Natural killer cell (primary cell): ENCODE measurements around the gene PTPN14. TPM values are rescaled to one million over a fixed set of nuclear protein-coding genes. Genes with fewer than 3 reads are reported as not detected.

ENCODE experiments used
- ATAC-seq, 3 donors: fragments of 150-1000 bp in 2 of 3; fragments of 200-7000 bp in 1 of 3; cut with Tn5 transposase; 1 replicate in 1 of 3; 2 replicates in 2 of 3; pipeline ENCODE4 v1.10.0; 2021; ENCODE audit warnings: mild to moderate bottlenecking in 2 of 3, moderate library complexity in 2 of 3
- DNase-seq, 2 donors: peaks; one replicate each; pipeline versions ENCODE4 v3.0.0 to v3.0.0-alpha.2; 2013 to 2021; ENCODE audit warnings: mixed read lengths in 1 of 2
- H3K27ac ChIP-seq: one replicate; pipeline ENCODE4 v1.5.1; 2013; ENCODE audit warnings: mild to moderate bottlenecking, low read length
- H3K27me3 ChIP-seq: one replicate; pipeline ENCODE4 v1.6.1; 2013; ENCODE audit warnings: low read length; ENCODE audit not compliant: control insufficient read depth, insufficient read depth
- H3K36me3 ChIP-seq: one replicate; pipeline ENCODE4 v1.6.1; 2013; ENCODE audit warnings: low read length; ENCODE audit not compliant: control insufficient read depth, insufficient read depth
- H3K4me1 ChIP-seq: one replicate; pipeline ENCODE4 v1.6.1; 2013; ENCODE audit warnings: low read length; ENCODE audit not compliant: control insufficient read depth, insufficient read depth
- H3K4me3 ChIP-seq: one replicate; pipeline ENCODE4 v1.5.1; 2013; ENCODE audit warnings: low read length
- H3K9me3 ChIP-seq: one replicate; pipeline ENCODE4 v1.6.1; 2013; ENCODE audit warnings: low read length; ENCODE audit not compliant: control insufficient read depth, insufficient read depth
- H3K27ac Mint-ChIP-seq, 2 donors: one replicate each; pipeline ENCODE4 v1.8.0; 2022; ENCODE audit warnings: mild to moderate bottlenecking in 2 of 2, mixed read lengths in 2 of 2, moderate library complexity in 1 of 2
- H3K27me3 Mint-ChIP-seq, 2 donors: one replicate each; pipeline ENCODE4 v1.8.0; 2022; ENCODE audit warnings: low read depth in 2 of 2, mixed read lengths in 2 of 2
- H3K36me3 Mint-ChIP-seq: one replicate; pipeline ENCODE4 v1.8.0; 2022; ENCODE audit warnings: mixed read lengths
- H3K4me1 Mint-ChIP-seq, 2 donors: one replicate each; pipeline ENCODE4 v1.8.0; 2022; ENCODE audit warnings: mixed read lengths in 2 of 2
- H3K4me3 Mint-ChIP-seq: one replicate; pipeline ENCODE4 v1.8.0; 2022; ENCODE audit warnings: mild to moderate bottlenecking, moderate library complexity, mixed read lengths
- H3K9me3 Mint-ChIP-seq, 2 donors: one replicate each; pipeline ENCODE4 v1.8.0; 2022; ENCODE audit warnings: mixed read lengths in 2 of 2
- WGBS: methylation state at CpG from one replicate; pipeline ENCODE4 v1.1.7; 2013; ENCODE audit warnings: missing lambda C conversion rate; ENCODE audit not compliant: insufficient coverage; 5-methylcytosine and 5-hydroxymethylcytosine counted together
- intact Hi-C: fragments of 100-400 bp; cut with micrococcal nuclease; formaldehyde crosslinking; loops from one replicate; pipeline ENCODE4 v1.14.2; 2022
- total RNA-seq, 4 donors: library from RNA; stranded (reverse); fragments of 120-200 nt in 1 of 4; gene quantifications; one replicate each; pipeline versions ENCODE4 v1.2.3 to v1.2.4, GENCODE V29; 2013 to 2022
- TF ChIP-seq, protein P1 (sequence below): fragments of 200-600 bp; IDR thresholded peaks from one replicate; pipeline ENCODE4 v1.8.0; 2022; ENCODE audit warnings: antibody characterized with exemption

Gene PTPN14
- total RNA-seq, 3 donors from 2014 or later (not counting 1 experiment from before 2014, with no cell fraction given): 0.02 TPM; not detected in 2

- Histone ChIP-seq H3K4me1 (no peaks in the 10 kb centered on the region), H3K9me3 (no peaks in the 10 kb centered on the region), H3K4me3 (no peak overlapping the region), H3K27ac (no peak overlapping the region), H3K36me3 (no peaks in the 10 kb centered on the region), H3K27me3 (no peaks in the 10 kb centered on the region)
- Mint-ChIP-seq H3K27ac (no peak overlapping the region), H3K27me3 (peaks cover 0 to 3% of the 10 kb centered on the region in 2 donors), H3K9me3 (no peaks in the 10 kb centered on the region), H3K4me3 (no peak overlapping the region), H3K36me3 (no peaks in the 10 kb centered on the region), H3K4me1 (no peaks in the 10 kb centered on the region)
- no peak for ATAC-seq
- no peak for DNase-seq
- no CpG with 5 or more reads among the region's 2 CpGs for WGBS
- intact Hi-C loops: no loop called here
- TF ChIP-seq, protein P1, sequence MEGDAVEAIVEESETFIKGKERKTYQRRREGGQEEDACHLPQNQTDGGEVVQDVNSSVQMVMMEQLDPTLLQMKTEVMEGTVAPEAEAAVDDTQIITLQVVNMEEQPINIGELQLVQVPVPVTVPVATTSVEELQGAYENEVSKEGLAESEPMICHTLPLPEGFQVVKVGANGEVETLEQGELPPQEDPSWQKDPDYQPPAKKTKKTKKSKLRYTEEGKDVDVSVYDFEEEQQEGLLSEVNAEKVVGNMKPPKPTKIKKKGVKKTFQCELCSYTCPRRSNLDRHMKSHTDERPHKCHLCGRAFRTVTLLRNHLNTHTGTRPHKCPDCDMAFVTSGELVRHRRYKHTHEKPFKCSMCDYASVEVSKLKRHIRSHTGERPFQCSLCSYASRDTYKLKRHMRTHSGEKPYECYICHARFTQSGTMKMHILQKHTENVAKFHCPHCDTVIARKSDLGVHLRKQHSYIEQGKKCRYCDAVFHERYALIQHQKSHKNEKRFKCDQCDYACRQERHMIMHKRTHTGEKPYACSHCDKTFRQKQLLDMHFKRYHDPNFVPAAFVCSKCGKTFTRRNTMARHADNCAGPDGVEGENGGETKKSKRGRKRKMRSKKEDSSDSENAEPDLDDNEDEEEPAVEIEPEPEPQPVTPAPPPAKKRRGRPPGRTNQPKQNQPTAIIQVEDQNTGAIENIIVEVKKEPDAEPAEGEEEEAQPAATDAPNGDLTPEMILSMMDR: no peak
Measured at GRCh38 chr1:214462882-214463281, 88.5 kb downstream of the PTPN14 start.

DNA sequence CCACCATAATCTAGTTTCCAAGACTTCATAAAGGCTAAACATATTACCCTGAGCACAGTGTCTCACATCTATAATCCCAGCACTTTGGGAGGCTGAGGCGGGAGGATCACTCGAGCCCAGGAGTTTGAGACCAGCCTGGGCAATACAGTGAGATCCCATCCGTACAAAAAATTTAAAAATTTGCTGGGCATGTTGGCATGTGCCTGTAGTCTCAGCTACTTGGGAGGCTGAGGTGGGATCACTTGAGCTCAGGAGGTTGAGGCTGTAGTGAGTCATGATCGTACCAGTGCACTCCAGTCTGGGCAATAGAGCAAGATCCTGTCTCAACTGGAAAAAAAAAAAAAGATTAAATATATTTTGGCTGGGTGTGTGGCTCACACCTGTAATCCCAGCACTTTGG is 90.1 kb downstream of the PTPN14 start:
- Histone ChIP-seq H3K9me3 (no peaks in the 10 kb centered on the region), H3K4me3 (no peak overlapping the region), H3K27me3 (no peaks in the 10 kb centered on the region), H3K36me3 (no peaks in the 10 kb centered on the region), H3K4me1 (no peaks in the 10 kb centered on the region), H3K27ac (no peak overlapping the region)
- Mint-ChIP-seq H3K9me3 (no peaks in the 10 kb centered on the region), H3K4me3 (no peak overlapping the region), H3K27me3 (no peaks in the 10 kb centered on the region), H3K27ac (no peak overlapping the region), H3K36me3 (no peaks in the 10 kb centered on the region), H3K4me1 (no peaks in the 10 kb centered on the region)
- TF ChIP-seq, protein P1: no peak
- DNase-seq (no peak), ATAC-seq (no peak)
- intact Hi-C loops: no loop called here
- 90% methylated on average over 4 of the region's 4 CpGs for WGBS

DNA sequence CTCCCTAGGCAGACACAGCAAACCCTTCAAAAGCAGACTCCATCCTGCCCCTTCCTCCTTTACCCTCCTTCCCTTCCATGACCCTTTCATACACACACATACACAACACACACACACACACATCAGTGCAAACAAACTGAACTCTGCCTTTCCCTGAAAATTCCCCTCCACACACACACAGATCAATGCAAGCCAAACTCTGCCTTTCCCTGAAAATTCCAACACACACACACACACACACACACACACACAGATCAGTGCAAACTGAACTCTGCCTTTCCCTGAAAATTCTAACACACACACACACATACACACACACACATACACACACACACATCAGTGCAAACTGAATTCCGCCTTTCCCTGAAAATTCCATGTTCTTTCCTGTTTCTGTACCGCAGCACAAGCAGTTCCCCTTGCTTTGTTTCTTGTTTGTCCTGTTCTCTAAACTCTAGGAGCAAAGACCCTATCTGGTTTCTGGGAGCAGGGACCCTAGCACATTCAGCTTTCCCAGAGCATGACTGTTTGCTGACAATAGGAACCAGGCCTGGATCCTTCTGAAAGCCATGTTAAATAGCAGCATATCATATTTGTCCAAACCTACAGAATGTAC is 91.0 kb downstream of the PTPN14 start:
- no peak for DNase-seq

More for the DNA sequence above, 91.0 kb downstream of the PTPN14 start:
- H3K27ac Mint-ChIP-seq: no peak overlapping the region
- intact Hi-C loops: no loop called here
- no peaks in the 10 kb centered on the region for H3K9me3 Mint-ChIP-seq
- ATAC-seq: peak in 1 of 3 donors; percentile 15
- Histone ChIP-seq H3K4me1 (no peaks in the 10 kb centered on the region), H3K27ac (no peak overlapping the region), H3K36me3 (no peaks in the 10 kb centered on the region), H3K27me3 (no peaks in the 10 kb centered on the region), H3K4me3 (no peak overlapping the region), H3K9me3 (no peaks in the 10 kb centered on the region)
- no peaks in the 10 kb centered on the region for H3K36me3 Mint-ChIP-seq
- peaks cover 1% of the 10 kb centered on the region in 2 donors for H3K4me1 Mint-ChIP-seq
- H3K27me3 Mint-ChIP-seq: no peaks in the 10 kb centered on the region
- WGBS: 44% methylated on average over 2 of the region's 2 CpGs
- TF ChIP-seq, protein P1: no peak
- no peak overlapping the region for H3K4me3 Mint-ChIP-seq
